DOHH2 (cell line): ENCODE results near the gene TPST1.

Source experiments
- H3F3A ChIP-seq: fragments of 200-600 bp; sonication (generic), shearing (Covaris generic); 2 replicates; pipeline ENCODE4 v1.6.0; 2016; ENCODE audit warnings: antibody characterized with exemption, mild to moderate bottlenecking; ENCODE audit not compliant: control insufficient read depth, insufficient read depth
- H3K27ac ChIP-seq: fragments of 200-600 bp; sonication (generic); 2 replicates; pipeline ENCODE4 v1.5.1; 2014; ENCODE audit warnings: low read depth, mild to moderate bottlenecking, low read length, moderate library complexity
- H3K27me3 ChIP-seq: fragments of 200-600 bp; sonication (generic); 2 replicates; pipeline ENCODE4 v1.6.1; 2014; ENCODE audit warnings: mild to moderate bottlenecking, low read length, mixed read lengths; ENCODE audit not compliant: control insufficient read depth
- H3K36me3 ChIP-seq: fragments of 200-600 bp; sonication (generic); 2 replicates; pipeline ENCODE4 v1.6.1; 2014; ENCODE audit warnings: mild to moderate bottlenecking, low read length, moderate library complexity, mixed read lengths; ENCODE audit not compliant: control insufficient read depth
- H3K4me1 ChIP-seq: fragments of 200-600 bp; sonication (generic); 2 replicates; pipeline ENCODE4 v1.6.1; 2014; ENCODE audit warnings: mild to moderate bottlenecking, low read length, mixed read lengths; ENCODE audit not compliant: control insufficient read depth
- H3K4me2 ChIP-seq: fragments of 200-600 bp; sonication (generic); 2 replicates; pipeline ENCODE4 v1.6.0; 2014; ENCODE audit warnings: mild to moderate bottlenecking, low read length, moderate library complexity
- H3K4me3 ChIP-seq: fragments of 200-600 bp; sonication (generic); 2 replicates; pipeline ENCODE4 v1.5.1; 2014; ENCODE audit warnings: mild to moderate bottlenecking, low read length, mixed read lengths
- H3K79me2 ChIP-seq: fragments of 200-600 bp; sonication (generic); 2 replicates; pipeline ENCODE4 v1.6.1; 2014; ENCODE audit warnings: mild to moderate bottlenecking, low read length, mixed read lengths; ENCODE audit not compliant: control insufficient read depth
- H3K9me2 ChIP-seq: fragments of 200-600 bp; sonication (generic); replicated peaks from 2 replicates; pipeline ENCODE4 v1.6.1; 2014; ENCODE audit warnings: mild to moderate bottlenecking, low read length, mixed read lengths; ENCODE audit not compliant: control insufficient read depth
- H3K9me3 ChIP-seq: fragments of 200-600 bp; sonication (generic); 2 replicates; pipeline ENCODE4 v1.6.1; 2014; ENCODE audit warnings: antibody characterized with exemption, low read length, mixed read lengths; ENCODE audit not compliant: control insufficient read depth, insufficient read depth
- H4K20me1 ChIP-seq: fragments of 200-600 bp; sonication (generic); 2 replicates; pipeline ENCODE4 v1.6.0; 2014; ENCODE audit warnings: low read depth, mild to moderate bottlenecking, antibody characterized with exemption, low read length, moderate library complexity; ENCODE audit not compliant: control insufficient read depth, insufficient read depth
- CTCF ChIP-seq: fragments of 200-600 bp; sonication (generic); IDR thresholded peaks from one replicate; pipeline ENCODE4 v1.5.1; 2014; ENCODE audit warnings: antibody characterized with exemption, mild to moderate bottlenecking, low read depth, low read length; ENCODE audit not compliant: poor library complexity, severe bottlenecking
- EZH2phosphoT487 ChIP-seq: fragments of 200-600 bp; sonication (generic); IDR thresholded peaks from 2 replicates; pipeline ENCODE4 v1.6.1; 2017; ENCODE audit warnings: borderline replicate concordance, mild to moderate bottlenecking, antibody characterized with exemption, low read length, moderate library complexity, mixed read lengths

The TPST1 gene

GRCh38 chr7:66297579-66297978 is 92.4 kb downstream of the TPST1 start:
- no peak overlapping the region for H3K4me2 ChIP-seq
- TF ChIP-seq EZH2phosphoT487 (no peak), CTCF (no peak)

GRCh38 chr7:66301249-66301648 is 96.1 kb downstream of the TPST1 start:
- no peak overlapping the region for H3K4me3 ChIP-seq
- no peaks in the 10 kb centered on the region for H3K36me3 ChIP-seq
- H3K9me3 ChIP-seq, result peaks cover 13% of the 10 kb centered on the region; the same call in 1 of the 2 replicates
- no peaks in the 10 kb centered on the region for H4K20me1 ChIP-seq
- H3K27me3 ChIP-seq, result no peaks in the 10 kb centered on the region
- no peak for TF ChIP-seq CTCF
- TF ChIP-seq EZH2phosphoT487, result no peak
- H3K27ac ChIP-seq, result no peak overlapping the region
- H3F3A ChIP-seq, result no peaks in the 10 kb centered on the region
- H3K4me1 ChIP-seq, result no peaks in the 10 kb centered on the region
- H3K9me2 ChIP-seq, result no peaks in the 10 kb centered on the region
- no peak overlapping the region for H3K4me2 ChIP-seq
- H3K79me2 ChIP-seq, result no peaks in the 10 kb centered on the region

More at GRCh38 chr7:66297579-66297978, 92.4 kb downstream of the TPST1 start:
- Histone ChIP-seq H3K9me2 (no peaks in the 10 kb centered on the region), H3K4me1 (no peaks in the 10 kb centered on the region), H4K20me1 (no peaks in the 10 kb centered on the region), H3K27ac (no peak overlapping the region), H3K36me3 (no peaks in the 10 kb centered on the region), H3F3A (no peaks in the 10 kb centered on the region), H3K27me3 (no peaks in the 10 kb centered on the region), H3K79me2 (no peaks in the 10 kb centered on the region), H3K4me3 (no peak overlapping the region), H3K9me3 (peaks cover 13% of the 10 kb centered on the region; the same call in 1 of the 2 replicates)

GRCh38 chr7:66301737-66302136 is 96.6 kb downstream of the TPST1 start:
- no peak for TF ChIP-seq CTCF
- no peak for TF ChIP-seq EZH2phosphoT487
- Histone ChIP-seq H3K9me2 (no peaks in the 10 kb centered on the region), H3K27me3 (no peaks in the 10 kb centered on the region), H4K20me1 (no peaks in the 10 kb centered on the region), H3K4me3 (no peak overlapping the region), H3K9me3 (peaks cover 13% of the 10 kb centered on the region; the same call in 1 of the 2 replicates), H3K79me2 (no peaks in the 10 kb centered on the region), H3K4me1 (no peaks in the 10 kb centered on the region), H3K27ac (no peak overlapping the region), H3K36me3 (no peaks in the 10 kb centered on the region), H3K4me2 (no peak overlapping the region), H3F3A (no peaks in the 10 kb centered on the region)
